ENCODE measurements around the gene EEF1AKMT3.
A peak's percentile ranks its signal among the peaks of the same experiment; 100 is the strongest.

Gene EEF1AKMT3

GRCh38 chr12:57751788-57752667 is 20.4 kb upstream of the EEF1AKMT3 start, which contains the start of gene CDK4:
TSS of gene CDK4 (minus strand) at chr12:57752310. CDS start at chr12:57751717, 593 bp downstream.
- peak; percentile 100 for DNase-seq

GRCh38 chr12:57752668-57753000 is 19.8 kb upstream of the EEF1AKMT3 start:
- no peak for DNase-seq

GRCh38 chr12:57753756-57754337 is 18.6 kb upstream of the EEF1AKMT3 start:
- DNase-seq, result no peak

- peak; percentile 87 for DNase-seq
Observed at GRCh38 chr12:57754411-57755193, 17.8 kb upstream of the EEF1AKMT3 start, which contains the start of gene MARCHF9. TSS of gene MARCHF9 (plus strand) at chr12:57755103. CDS start at chr12:57755529, 426 bp downstream.

GRCh38 chr12:57755194-57755453 is 17.3 kb upstream of the EEF1AKMT3 start:
- no peak for DNase-seq

- DNase-seq, result no peak
Observed at GRCh38 chr12:57755454-57756372, 16.7 kb upstream of the EEF1AKMT3 start.

- DNase-seq, result peak; percentile 73
Observed at GRCh38 chr12:57756406-57757341, 15.7 kb upstream of the EEF1AKMT3 start.

GRCh38 chr12:57757771-57758170 is 14.6 kb upstream of the EEF1AKMT3 start:
- no peak for DNase-seq

- no peak for DNase-seq
Observed at GRCh38 chr12:57758552-57759359, 13.7 kb upstream of the EEF1AKMT3 start.

- no peak for DNase-seq
Observed at GRCh38 chr12:57759360-57759980, 12.9 kb upstream of the EEF1AKMT3 start.

- DNase-seq, result no peak
Observed at GRCh38 chr12:57760347-57760982, 11.9 kb upstream of the EEF1AKMT3 start.

- no peak for DNase-seq
Observed at GRCh38 chr12:57761391-57761998, 10.9 kb upstream of the EEF1AKMT3 start.

- DNase-seq, result no peak
Observed at GRCh38 chr12:57762463-57762862, 10.0 kb upstream of the EEF1AKMT3 start.

- no peak for DNase-seq
Observed at GRCh38 chr12:57763881-57764661, 8.3 kb upstream of the EEF1AKMT3 start.

- DNase-seq, result peak; percentile 49
Observed at GRCh38 chr12:57764662-57765002, 7.8 kb upstream of the EEF1AKMT3 start.

GRCh38 chr12:57765003-57765697 is 7.3 kb upstream of the EEF1AKMT3 start:
- DNase-seq, result peak; percentile 68

GRCh38 chr12:57765698-57766463 is 6.5 kb upstream of the EEF1AKMT3 start:
- DNase-seq, result peak; percentile 17

All from stimulated activated CD4-positive, alpha-beta T cell treated with anti-CD3 and anti-CD28 coated beads, Interleukin-1b, Interleukin-23, amount 100 ng/mL, for 48 hours (primary cell).